ENCODE measurements around the gene SEC63. TPM values are rescaled to one million over a fixed set of nuclear protein-coding genes. Genes with fewer than 3 reads are reported as not detected.

The SEC63 gene
- total and polyA plus RNA-seq, 2 donors (not counting 1 experiment from before 2014, with no cell fraction given) = 34.2 to 82.7 TPM

DNA sequence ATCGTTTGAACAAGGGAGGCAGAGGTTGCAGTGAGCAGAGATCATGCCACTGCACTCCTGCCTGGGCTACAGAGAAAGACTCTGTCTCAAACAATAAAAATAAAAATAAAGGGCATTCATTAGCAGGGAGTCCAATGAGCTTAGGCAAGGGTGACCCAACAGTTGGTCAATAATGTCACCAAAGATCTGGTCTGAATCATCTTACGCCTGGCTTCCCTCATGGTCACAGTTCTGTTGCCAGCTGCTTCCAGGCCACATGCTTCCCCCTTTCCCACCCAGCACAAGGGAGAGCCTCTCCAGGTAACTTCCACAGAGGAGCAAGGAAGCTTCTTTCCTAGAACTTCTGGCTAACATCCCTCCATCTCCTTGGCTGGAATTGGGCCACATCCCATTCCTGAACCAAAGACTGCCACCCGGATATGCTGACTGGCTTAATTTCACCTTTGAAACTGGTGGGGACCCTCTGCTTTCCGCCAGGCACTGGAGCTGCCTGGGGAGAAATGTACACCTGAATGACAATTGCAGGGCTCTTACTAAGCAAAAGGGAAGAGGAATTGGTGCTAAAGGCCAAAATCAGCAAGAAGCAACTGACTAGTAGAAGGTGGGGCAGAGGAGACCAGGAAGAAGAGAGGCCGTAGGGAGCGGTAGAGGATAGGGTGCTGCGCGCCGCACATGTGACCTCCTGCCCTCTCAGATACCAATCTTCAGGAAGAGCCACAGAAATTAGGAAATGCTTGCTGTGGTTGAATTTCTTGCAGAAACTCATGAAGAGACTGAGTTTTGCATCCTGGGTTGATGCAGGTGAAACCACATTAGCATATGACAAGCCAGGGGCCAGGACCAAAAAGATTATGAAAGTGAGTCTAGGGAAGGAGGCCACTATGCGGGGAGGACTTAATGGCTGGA is 125.6 kb downstream of the SEC63 start:
- DNase-seq (ENCODE audit: low read depth in 2 of 2) = no peak
- no peaks in the 10 kb centered on the region for H3K79me2 ChIP-seq (ENCODE audit: control insufficient read depth, insufficient read depth, low read length)
- no peak overlapping the region for H3K4me3 ChIP-seq (replicated peaks in 1 of 4; ENCODE audit: control extremely low read depth in 1 of 4, insufficient read depth in 1 of 4, low read depth in 3 of 4, low read length in 4 of 4)
- H4K20me1 ChIP-seq (ENCODE audit: control insufficient read depth, extremely low read depth, insufficient read depth, low read length) = no peaks in the 10 kb centered on the region
- H3K27ac ChIP-seq (ENCODE audit: insufficient read depth, low read length) = no peak overlapping the region
- H3K9me3 ChIP-seq (ENCODE audit: control insufficient read depth, insufficient read depth, low read depth, low read length) = no peaks in the 10 kb centered on the region
- H3K4me2 ChIP-seq (ENCODE audit: extremely low read depth, insufficient read depth, low read length) = no peak overlapping the region
- H2AFZ ChIP-seq (ENCODE audit: low read length) = no peak overlapping the region
- TF ChIP-seq, protein P1, sequence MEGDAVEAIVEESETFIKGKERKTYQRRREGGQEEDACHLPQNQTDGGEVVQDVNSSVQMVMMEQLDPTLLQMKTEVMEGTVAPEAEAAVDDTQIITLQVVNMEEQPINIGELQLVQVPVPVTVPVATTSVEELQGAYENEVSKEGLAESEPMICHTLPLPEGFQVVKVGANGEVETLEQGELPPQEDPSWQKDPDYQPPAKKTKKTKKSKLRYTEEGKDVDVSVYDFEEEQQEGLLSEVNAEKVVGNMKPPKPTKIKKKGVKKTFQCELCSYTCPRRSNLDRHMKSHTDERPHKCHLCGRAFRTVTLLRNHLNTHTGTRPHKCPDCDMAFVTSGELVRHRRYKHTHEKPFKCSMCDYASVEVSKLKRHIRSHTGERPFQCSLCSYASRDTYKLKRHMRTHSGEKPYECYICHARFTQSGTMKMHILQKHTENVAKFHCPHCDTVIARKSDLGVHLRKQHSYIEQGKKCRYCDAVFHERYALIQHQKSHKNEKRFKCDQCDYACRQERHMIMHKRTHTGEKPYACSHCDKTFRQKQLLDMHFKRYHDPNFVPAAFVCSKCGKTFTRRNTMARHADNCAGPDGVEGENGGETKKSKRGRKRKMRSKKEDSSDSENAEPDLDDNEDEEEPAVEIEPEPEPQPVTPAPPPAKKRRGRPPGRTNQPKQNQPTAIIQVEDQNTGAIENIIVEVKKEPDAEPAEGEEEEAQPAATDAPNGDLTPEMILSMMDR (conservative IDR thresholded peaks at IDR 0.05 in 1 of 2, IDR thresholded peaks at IDR 0.05 in 1 of 2; ENCODE audit: low read depth in 1 of 2, low read length in 2 of 2) = no peak
- no peak for TF ChIP-seq EZH2 (IDR thresholded peaks at IDR 0.05; ENCODE audit: low read length, missing control alignments)
- H3K36me3 ChIP-seq (ENCODE audit: control insufficient read depth, insufficient read depth, low read length) = no peaks in the 10 kb centered on the region
- H3K9ac ChIP-seq (ENCODE audit: insufficient read depth, low read length) = no peak overlapping the region
- H3K4me1 ChIP-seq (ENCODE audit: control insufficient read depth, extremely low read depth, insufficient read depth, low read length) = no peaks in the 10 kb centered on the region
- peaks cover 5% of the 10 kb centered on the region for H3K27me3 ChIP-seq (ENCODE audit: control insufficient read depth, insufficient read depth, low read length)

DNA sequence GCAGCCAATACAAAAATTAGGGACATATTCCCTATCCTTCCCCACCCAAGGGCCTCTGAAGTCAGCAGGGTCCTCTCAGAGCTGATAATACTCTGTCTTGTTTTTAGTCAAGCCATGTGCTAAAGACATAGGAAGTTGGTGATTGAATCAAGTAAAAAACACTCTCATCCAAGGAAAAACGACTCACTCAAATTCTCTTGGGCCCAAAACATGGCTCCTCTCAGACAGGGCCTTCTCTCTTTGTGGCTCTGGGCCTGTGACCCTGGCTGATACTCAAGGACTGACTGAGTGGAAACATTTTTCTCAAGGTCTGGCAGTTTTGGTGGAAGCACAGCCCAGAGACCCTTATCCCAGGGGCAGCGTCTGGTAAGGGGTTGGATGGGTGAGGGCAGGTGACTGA is 127.9 kb downstream of the SEC63 start:
- TF ChIP-seq, protein P1 (conservative IDR thresholded peaks at IDR 0.05 in 1 of 2, IDR thresholded peaks at IDR 0.05 in 1 of 2; ENCODE audit: low read depth in 1 of 2, low read length in 2 of 2) = no peak
- TF ChIP-seq EZH2 (IDR thresholded peaks at IDR 0.05; ENCODE audit: low read length, missing control alignments) = no peak
- Histone ChIP-seq H2AFZ (ENCODE audit: low read length) (no peak overlapping the region), H3K4me3 (replicated peaks in 1 of 4; ENCODE audit: control extremely low read depth in 1 of 4, insufficient read depth in 1 of 4, low read depth in 3 of 4, low read length in 4 of 4) (no peak overlapping the region), H3K27me3 (ENCODE audit: control insufficient read depth, insufficient read depth, low read length) (peaks cover 5% of the 10 kb centered on the region), H3K36me3 (ENCODE audit: control insufficient read depth, insufficient read depth, low read length) (no peaks in the 10 kb centered on the region), H3K27ac (ENCODE audit: insufficient read depth, low read length) (no peak overlapping the region), H4K20me1 (ENCODE audit: control insufficient read depth, extremely low read depth, insufficient read depth, low read length) (no peaks in the 10 kb centered on the region), H3K79me2 (ENCODE audit: control insufficient read depth, insufficient read depth, low read length) (no peaks in the 10 kb centered on the region), H3K9ac (ENCODE audit: insufficient read depth, low read length) (no peak overlapping the region), H3K9me3 (ENCODE audit: control insufficient read depth, insufficient read depth, low read depth, low read length) (no peaks in the 10 kb centered on the region), H3K4me2 (ENCODE audit: extremely low read depth, insufficient read depth, low read length) (no peak overlapping the region), H3K4me1 (ENCODE audit: control insufficient read depth, extremely low read depth, insufficient read depth, low read length) (no peaks in the 10 kb centered on the region)
- DNase-seq (ENCODE audit: low read depth in 2 of 2) = no peak

DNA sequence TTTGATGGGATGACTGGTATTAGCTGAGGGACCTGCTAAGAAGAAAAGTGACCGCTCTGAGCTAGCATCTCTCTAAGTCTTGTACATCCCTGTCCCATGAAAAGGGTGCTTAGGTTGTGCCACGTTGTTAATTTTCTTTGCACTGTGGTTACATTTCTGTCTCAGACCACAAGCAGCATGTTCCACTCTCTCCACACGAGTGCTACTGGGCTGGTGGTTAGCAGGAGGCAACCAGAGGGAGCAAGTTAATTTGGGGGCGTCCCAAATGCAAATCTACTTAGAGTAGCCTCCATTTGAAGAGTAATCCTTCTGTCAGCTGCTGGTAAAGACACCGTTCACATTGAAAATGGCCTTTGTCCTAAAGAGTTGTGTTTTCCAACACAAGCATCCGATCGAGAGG is 130.5 kb downstream of the SEC63 start:
- no peak overlapping the region for H2AFZ ChIP-seq (ENCODE audit: low read length)
- no peaks in the 10 kb centered on the region for H4K20me1 ChIP-seq (ENCODE audit: control insufficient read depth, extremely low read depth, insufficient read depth, low read length)
- H3K4me3 ChIP-seq (replicated peaks in 1 of 4; ENCODE audit: control extremely low read depth in 1 of 4, insufficient read depth in 1 of 4, low read depth in 3 of 4, low read length in 4 of 4) = no peak overlapping the region
- H3K27ac ChIP-seq (ENCODE audit: insufficient read depth, low read length) = no peak overlapping the region
- H3K36me3 ChIP-seq (ENCODE audit: control insufficient read depth, insufficient read depth, low read length) = no peaks in the 10 kb centered on the region
- H3K9me3 ChIP-seq (ENCODE audit: control insufficient read depth, insufficient read depth, low read depth, low read length) = no peaks in the 10 kb centered on the region
- no peak overlapping the region for H3K9ac ChIP-seq (ENCODE audit: insufficient read depth, low read length)
- no peaks in the 10 kb centered on the region for H3K4me1 ChIP-seq (ENCODE audit: control insufficient read depth, extremely low read depth, insufficient read depth, low read length)
- no peaks in the 10 kb centered on the region for H3K79me2 ChIP-seq (ENCODE audit: control insufficient read depth, insufficient read depth, low read length)
- DNase-seq (ENCODE audit: low read depth in 2 of 2) = no peak
- peaks cover 7% of the 10 kb centered on the region for H3K27me3 ChIP-seq (ENCODE audit: control insufficient read depth, insufficient read depth, low read length)
- no peak for TF ChIP-seq EZH2 (IDR thresholded peaks at IDR 0.05; ENCODE audit: low read length, missing control alignments)
- TF ChIP-seq, protein P1 (conservative IDR thresholded peaks at IDR 0.05 in 1 of 2, IDR thresholded peaks at IDR 0.05 in 1 of 2; ENCODE audit: low read depth in 1 of 2, low read length in 2 of 2) = no peak
- H3K4me2 ChIP-seq (ENCODE audit: extremely low read depth, insufficient read depth, low read length) = no peak overlapping the region

All from fibroblast of lung (primary cell).